ENCODE measurements around the gene LPCAT1.

DNA sequence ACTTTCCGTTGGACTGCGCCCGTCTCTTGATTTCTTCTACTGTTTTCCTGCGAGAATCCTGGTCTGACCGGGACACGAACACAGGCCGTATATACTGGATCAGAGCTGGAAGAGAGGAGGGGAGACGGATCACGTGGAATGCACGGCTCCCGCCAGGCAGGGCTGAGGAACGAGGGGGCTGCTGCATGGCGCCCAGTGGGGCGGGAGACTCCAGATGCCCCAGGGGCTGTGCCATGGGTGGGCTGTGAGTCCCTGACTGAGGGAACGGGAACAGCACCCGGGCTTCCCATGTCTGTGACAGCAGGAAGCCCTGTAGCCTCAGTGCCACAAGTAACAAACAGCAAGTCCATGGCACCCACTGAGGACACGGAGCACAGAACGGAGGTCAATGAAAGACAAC lies 34.0 kb downstream of the LPCAT1 start:
- TF ChIP-seq POLR2AphosphoS5 (IDR thresholded peaks at IDR 0.05; ENCODE audit: low read depth, low read length), result no peak
- TF ChIP-seq, protein P1, sequence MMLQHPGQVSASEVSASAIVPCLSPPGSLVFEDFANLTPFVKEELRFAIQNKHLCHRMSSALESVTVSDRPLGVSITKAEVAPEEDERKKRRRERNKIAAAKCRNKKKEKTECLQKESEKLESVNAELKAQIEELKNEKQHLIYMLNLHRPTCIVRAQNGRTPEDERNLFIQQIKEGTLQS (IDR thresholded peaks at IDR 0.05), result no peak
- TF ChIP-seq EZH2 (IDR thresholded peaks at IDR 0.05), result no peak
- no peak for TF ChIP-seq ZNF274 (IDR thresholded peaks at IDR 0.05; ENCODE audit: low read depth, low read length)
- TF ChIP-seq SP1 (IDR thresholded peaks at IDR 0.05; ENCODE audit: low read depth), result no peak
- no peak for TF ChIP-seq CTCF (IDR thresholded peaks at IDR 0.05 in 2 of 3, conservative IDR thresholded peaks at IDR 0.05 in 1 of 3; ENCODE audit: borderline replicate concordance in 1 of 3, insufficient read depth in 1 of 3, low read depth in 2 of 3, low read length in 2 of 3)
- no peak for TF ChIP-seq POLR2A (IDR thresholded peaks at IDR 0.05; ENCODE audit: borderline replicate concordance, extremely low read depth, insufficient read depth, insufficient read length)
- TF ChIP-seq ZBTB33 (IDR thresholded peaks at IDR 0.05; ENCODE audit: extremely low read depth, insufficient replicate concordance, low read length), result no peak
- TF ChIP-seq ELF1 (IDR thresholded peaks at IDR 0.05; ENCODE audit: borderline replicate concordance, low read depth), result no peak
- TF ChIP-seq YY1 (IDR thresholded peaks at IDR 0.05; ENCODE audit: extremely low read depth, insufficient replicate concordance, low read depth, low read length), result no peak
- no peak for TF ChIP-seq CEBPB (IDR thresholded peaks at IDR 0.05; ENCODE audit: low read depth)
- TF ChIP-seq EZH2phosphoT487 (IDR thresholded peaks at IDR 0.05; ENCODE audit: borderline replicate concordance), result no peak
- TF ChIP-seq REST (IDR thresholded peaks at IDR 0.05; ENCODE audit: low read depth), result no peak

All from HCT116 (cell line).